Activated T-helper 1 cell treated with Interleukin-2 at 50 U/mL for 16 hours (primary cell): ENCODE measurements around the gene CFAP53.

ENCODE experiments used
- DNase-seq: peaks from one replicate; pipeline ENCODE4 v3.0.0-alpha.2; 2020; ENCODE audit warnings: low read depth

Gene CFAP53

DNA sequence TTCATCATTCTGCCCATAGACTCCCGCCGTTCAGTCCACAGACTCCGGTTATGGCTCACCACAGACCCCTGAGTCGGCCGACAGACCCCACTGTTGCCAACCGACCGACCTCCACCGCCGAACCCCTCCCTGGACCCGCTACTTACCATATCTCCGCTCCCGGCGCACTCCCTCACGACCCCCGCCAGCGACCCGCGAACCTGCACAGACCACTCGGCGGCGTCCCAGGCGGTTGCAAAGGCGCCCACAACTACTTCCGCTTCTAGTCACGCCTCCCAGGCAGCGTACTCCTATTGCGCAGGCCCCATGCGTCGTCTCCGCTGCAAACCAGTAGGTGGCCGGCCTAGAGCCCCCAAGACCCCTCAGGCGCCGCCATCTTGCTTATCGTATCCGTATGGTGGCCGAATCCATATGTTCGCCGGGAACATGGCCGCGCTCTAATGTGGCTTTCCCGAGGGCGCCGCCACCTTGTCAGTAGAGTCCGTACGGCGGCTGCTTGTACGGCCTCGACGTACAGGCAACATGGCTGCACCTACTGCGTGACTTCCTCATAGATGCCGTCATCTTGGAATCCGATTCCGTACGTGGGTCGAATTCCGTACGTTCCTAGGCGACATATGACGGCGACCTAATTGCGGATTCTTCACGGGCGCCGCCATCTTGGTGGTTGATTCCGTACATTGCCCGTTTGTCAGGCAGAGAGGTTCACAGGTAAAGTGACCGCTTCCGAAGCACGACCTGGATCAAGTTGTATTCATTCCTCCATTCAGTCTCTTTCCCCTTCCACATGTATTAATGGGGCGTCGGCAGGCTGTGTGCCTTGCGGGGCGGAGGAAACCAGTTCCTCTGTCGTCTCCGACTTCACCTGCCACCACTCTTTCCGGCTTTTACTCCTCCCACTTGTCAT is 21.4 kb upstream of the CFAP53 start, which contains the start of gene CXXC1:
CXXC1 (minus strand) TSS at position 252 of the 907 bp plus-strand sequence; CDS start at position 149, 103 bp downstream.
- DNase-seq: peak; percentile 95

DNA sequence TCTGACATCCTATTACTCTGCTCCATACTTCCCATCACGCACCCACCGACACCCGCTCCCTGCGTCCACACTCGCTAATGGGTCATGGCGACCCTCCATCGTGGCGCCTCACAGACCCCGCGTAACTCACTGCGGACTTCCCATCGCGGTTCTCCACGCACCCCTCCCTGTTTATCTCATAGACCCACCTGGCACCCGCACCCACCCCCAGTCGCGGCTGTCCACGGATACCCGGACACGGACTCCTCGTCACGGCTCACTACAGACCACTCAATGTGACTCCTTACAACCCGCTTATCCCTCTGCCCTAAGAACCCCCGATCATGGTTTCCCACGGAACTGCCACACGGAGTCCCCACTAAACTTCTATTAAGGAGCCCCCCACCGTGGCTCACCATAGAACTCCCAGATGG is 20.7 kb upstream of the CFAP53 start:
- no peak for DNase-seq

DNA sequence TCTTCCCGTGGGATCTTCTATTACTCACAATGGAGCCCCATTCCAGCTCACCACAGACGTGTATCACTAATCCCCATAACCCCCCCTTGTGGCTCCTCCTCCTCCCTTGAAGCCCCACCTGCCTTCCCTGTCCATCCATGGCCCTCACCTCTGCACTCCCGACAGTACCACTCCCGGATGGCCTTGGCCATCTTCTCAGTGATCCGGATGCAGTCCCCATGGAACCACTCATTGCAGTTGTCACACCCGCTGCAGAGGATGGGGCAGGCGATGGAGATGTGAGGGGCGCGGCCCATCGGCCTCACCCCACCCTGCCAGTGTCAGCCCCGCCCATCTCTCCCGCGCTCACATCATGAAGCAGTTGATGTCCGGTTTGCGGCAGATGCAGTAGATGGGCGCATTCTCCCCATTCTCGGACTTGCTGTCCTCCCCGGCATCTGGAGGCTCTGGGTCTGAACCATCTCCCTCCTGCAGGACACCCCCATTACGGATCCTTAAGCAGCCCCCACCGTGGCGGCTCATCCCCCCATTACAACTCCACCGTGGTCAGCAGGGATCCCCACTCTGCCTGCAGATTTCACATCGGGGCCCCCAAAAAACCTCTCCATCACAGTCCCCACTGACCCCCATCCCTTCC is 20.2 kb upstream of the CFAP53 start:
- DNase-seq: no peak

DNA sequence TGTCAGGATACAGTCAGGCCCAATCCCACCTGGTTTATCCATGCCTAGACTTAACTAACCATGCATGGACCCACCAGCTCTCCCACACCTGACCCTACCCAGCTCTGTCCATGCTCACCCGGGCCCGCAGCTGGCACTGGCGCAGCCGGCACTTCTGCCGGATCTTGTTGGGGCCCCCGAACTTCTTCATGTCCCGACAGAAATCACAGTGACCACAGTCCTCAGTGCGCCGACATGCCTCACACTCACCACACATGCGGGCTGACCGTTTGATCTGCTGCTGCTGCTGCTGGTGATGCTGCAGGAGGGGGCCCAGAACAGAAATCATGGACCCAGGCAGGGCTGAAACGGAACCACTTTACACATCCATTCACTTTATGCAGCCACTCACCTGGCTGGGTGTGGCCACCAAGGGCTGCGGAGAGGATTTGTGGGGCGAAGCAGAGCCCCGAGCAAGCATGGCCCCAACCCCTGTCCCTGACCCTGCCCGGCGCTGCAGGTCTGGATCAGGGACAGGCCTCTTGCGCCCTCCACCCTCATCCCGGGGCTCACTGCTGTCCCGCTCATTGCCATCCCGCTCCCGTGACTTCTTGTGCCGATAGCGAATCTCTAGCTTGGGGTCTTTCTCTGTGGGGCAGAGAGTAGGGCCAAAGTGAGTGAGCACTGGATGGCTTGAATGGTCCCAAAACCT is 19.5 kb upstream of the CFAP53 start:
- no peak for DNase-seq

DNA sequence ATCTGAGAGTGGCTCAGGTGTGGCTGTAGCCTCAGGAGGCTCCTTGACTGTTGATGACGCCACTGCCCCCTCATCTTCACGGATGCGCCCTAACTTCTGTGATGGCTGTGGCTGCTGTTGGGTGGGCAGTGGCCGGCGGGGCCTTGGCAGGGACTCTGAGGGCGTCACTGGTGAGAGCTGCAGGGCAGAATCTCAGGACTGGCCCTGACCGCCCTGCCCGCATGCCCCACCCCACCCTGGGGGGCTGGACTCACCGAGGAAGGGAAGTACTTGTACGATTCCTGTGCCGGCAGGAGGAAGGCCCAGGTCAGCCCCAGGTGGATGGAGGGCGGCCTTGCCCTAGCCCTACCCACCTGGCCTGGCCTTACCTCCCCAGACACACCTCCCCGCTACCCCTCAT is 18.8 kb upstream of the CFAP53 start:
- DNase-seq: no peak

DNA sequence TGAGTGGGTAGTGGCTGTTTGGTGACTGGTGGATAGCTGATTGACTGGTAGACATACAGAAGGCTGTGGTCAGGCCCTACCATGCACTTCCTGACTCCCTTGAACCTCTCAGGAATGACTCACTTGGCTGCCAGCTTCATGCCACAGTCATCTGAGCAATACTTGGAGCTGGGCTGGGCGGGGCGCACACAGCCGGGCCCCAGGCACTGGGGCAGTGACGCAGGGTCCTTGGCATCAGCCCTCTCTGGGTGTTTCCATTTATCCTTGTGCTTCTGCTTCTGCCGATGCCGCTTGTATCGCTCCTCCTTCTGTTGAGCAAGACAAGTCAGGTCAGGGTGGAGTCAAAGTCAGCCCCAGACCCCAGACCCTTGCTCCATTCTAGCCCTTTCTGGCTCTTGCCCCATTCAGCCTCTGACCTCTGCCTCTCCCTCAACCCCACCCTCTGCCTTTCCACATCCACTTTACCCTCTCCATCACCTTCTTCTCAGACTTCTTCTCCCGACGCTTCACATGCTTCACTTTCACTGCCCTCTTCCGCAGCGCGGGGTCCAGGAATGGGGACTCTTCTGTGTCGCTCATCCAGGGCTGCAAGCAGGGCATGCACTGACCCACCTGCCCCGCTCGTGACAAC is 18.1 kb upstream of the CFAP53 start:
- no peak for DNase-seq

DNA sequence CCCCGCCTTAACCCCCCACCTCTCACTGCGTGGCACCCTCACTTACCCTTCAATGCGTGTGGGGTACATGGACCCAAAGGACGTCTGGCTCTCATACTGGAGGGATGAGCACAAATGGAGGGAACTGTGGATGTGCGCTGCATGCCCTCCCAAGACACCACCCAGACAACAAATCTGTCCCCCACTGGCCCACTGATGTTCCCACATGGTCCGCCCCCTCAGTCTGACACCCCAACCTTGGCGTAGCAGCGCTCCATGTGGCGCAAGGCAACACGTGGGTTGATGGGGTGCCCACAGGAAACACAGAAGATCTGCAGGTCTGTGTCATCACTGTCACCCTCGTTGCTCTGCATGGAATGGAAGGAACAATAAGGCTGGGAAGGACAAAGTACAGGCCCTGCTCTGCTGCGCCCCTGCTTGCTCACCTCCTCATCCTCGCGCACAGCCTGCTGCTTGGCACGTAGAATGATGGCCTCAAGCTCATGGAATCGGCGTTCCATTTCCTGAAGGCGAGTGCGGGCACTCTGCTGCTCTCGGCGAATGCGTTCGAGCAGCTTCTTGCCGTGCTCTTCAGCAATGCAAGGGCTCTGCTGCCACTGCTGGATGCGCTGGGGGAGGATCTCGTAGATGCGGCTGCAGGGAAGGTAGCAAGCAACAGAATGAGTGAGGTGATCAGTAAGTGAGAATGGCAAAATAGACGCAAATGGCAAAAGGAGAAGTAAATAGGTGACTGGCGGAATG is 17.3 kb upstream of the CFAP53 start:
- no peak for DNase-seq

DNA sequence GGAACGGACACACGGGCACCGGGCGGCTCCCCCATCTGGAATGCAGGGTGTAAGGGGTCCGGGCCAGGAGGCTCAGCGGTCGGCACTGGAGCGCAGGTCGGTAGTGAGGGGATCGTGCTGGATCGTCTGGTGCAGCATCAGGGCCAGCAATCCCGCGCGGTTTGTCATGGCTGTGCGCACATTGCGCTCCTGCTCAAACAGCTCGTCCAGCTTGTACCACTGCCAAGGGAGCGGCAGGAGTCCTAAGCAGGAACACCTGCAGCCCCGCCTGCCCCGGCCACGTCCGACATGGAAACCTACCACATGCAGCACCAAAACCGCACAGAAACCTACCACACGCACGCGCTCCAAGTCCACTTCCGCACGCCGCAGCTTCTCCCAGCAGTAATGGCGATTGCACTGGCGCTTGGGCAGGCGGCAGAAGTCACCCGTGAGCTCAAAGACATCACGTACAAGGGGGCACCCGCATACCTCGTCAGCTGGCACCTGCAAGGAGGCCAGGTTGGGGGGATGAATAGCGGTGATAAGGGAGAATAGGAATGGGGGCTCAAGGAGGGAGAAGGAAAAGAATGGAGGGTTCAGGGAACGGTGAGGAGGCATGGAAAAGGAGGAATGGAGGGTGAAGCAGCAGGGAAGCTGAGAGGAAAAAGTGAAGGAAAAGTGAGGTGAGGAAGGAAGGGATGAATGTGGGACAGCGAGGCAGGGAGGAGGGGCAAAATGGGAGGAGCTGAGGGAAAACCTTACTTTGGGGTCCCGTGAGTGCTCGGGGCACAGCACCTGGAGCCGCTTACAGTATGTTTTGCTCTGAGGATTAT is 16.4 kb upstream of the CFAP53 start:
- no peak for DNase-seq

DNA sequence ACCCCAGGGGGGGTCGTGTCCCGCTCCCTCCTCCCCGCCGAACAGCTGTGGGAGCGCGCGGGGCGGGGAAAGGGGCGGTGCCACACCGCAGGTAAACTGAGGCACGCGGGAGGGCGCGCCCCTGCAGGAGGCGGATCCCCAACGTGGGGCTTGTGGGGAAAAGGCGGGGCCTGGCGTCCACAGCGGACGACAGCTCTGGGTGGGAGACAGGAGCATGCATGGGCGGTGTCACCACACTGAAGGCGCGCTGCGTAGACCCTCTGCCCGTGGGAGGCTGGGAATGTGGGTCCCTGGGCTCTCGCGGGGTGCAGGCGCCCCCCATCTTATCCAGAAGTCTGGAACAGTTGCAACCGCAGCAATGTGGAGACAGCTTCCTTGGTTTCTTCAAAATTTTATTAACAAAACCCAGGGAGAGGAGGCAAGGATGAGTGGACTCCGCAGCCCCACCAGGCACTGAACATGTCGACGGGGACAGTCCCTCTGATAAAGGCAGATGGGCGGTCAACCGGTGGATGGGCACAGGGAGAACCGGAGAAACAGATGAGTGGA is 15.8 kb upstream of the CFAP53 start:
- DNase-seq: no peak

DNA sequence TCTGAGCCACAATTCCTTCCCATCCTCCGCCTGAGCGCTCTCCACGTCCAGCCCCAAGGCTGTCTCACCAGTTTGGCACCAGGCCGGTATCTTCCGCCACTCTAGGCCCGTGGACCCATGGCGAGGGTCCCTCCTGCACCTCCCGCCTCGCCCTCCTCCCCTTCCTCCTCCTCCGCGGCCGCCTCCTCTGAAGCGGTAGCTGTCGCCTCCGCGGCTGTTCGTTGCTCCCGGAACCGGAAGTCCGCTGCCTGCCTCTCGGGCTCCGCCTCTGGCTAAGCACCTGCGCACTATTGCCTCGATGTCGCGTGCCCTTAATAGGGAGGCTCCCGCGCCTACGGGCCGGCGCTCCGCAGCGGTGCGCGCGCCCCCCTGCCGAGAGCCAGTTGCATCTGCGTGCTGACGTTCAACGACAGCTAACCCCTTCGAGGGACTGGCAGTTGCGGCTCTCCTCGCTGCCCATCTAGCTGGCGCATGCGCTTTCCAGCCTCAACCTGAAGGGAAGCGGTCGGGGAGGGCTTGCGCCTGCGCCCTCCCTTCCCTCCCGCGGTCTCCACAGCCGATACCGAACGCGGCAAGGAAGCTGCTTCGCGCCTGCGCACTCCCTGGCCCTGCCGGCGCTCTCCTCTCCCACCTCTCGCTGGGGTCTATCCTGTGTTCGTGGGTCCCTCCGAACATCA is 15.1 kb upstream of the CFAP53 start, which contains the start of gene MBD1:
MBD1 (minus strand) TSS at position 229 of the 677 bp plus-strand sequence. CDS start 1,531 bp downstream, outside the sequence.
- DNase-seq: peak; percentile 94

DNA sequence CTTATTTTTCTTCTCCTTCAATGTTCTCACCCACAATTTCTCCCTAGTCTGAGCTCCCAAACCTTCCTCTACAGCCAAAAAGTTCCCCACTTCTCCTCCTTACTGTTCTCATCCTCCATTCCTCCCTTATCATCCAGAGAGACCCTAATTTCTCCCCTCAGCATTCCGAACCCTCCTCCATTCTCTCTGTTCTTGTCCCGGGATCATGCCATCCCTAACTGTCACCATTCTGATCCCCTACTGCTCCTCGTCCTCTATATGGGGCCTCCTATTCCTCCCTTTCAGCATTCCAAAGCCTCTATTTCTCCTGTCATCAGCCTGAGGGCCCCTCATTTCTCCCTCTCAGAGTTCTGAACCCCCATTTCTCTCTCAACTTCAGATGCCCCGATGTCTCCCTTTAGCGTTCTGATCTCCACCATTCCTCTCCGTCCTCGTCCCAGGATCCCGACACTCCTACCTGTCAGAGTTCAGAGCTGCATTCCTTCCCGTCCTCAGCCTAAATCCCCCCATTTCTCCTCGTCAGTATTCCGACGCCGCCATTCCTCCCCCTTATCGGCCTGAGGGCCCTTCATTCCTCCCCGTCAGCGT is 14.5 kb upstream of the CFAP53 start:
- DNase-seq: no peak

DNA sequence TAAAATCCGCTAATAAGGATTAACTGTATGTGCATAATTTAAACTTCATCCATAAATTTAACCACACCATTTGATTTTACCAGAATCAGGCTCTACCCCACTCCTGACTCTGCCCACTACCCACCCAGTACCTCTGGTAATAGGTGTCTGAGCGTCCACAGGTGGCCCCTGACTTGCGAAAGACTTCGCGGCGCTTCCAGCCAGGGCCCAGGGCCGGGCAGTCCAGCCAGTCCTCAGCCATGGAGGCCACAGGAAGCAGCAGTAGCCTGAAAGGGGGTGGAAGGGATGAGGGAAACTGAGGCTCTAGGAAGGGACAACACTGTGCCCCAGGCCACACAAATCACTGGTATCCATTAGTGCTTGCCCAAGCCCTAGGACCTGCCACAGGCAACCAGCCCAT is 13.5 kb upstream of the CFAP53 start:
- no peak for DNase-seq

DNA sequence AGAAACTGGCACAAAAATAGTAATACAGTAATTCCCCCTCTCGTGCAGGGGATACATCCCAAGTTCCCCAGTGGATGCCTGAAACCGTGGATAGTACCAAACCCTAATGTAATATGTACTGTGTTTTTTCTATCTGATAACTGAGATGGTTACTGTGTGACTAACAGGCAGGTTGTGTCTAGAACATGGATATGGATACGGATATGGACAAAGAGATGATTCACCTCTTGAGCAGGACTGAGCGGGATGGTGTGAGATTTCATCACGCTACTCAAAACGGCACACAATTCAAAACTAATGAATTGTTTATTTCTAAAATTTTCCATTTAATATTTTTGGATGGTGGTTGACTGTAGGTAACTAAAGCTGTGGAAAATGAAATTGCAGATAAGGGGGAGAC is 11.6 kb upstream of the CFAP53 start:
- no peak for DNase-seq

DNA sequence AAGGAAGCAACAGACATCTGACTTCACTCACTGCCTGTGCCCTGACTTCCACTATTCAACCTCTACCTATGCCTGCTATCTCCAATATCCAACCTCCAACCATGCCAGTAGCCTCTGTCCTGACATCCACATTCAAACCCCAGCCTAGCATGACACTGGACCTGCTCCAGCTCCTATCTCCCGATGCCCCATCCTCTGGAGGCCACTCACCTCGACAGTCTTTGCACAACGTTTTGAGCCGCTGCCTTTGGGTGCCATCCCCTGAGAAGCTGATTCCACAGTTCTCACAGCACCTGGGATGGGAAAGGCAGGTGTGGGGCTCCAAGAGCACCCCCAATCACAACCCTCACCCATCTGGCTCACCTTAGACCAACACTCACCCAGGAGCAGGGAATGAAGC is 10.2 kb upstream of the CFAP53 start:
- DNase-seq: no peak

DNA sequence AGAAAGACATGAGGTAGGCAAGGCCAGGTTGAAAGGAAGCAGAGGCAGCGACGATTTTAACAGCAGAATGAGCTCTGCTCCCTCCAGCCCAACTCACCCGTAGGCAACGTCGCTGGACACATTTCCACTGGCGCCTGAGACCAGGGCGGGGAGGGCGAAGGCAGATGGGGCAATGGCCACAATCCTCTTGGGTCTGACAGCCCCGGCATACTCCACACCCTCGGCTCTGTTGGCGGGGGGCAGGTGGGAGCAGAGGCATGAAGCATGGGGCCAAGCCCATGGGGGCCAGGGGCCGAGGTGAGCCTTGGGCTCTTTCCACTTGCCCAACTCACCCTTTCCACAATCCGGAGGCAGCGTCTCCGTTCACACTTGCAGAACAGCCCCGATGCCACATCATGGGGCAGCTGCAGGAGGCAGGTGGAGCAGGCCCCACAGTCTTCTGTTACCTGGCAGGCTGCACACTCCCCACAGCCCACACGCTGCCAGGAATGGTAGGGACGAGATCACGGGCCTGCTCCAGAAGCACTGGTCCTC is 9.3 kb upstream of the CFAP53 start:
- no peak for DNase-seq

DNA sequence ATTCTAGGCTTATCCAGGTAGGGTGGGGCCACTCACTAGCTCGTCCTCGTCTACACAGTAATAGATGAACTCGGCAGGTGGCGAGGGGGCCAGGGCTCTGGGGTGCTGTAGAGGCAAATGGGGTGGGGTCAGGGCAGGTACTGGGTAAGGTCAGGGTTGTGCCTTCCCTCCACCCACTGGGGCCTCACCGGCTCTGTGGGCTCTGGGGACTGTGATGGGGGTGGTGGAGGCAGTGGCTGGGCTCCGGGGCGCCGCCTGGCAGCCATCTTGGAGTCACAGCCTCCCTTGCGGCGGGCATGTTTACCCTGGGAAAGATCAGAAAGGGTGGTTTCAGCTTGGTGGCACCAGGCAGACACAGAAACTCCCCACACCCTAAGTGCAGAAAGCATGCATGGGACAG is 8.6 kb upstream of the CFAP53 start:
- DNase-seq: no peak

DNA sequence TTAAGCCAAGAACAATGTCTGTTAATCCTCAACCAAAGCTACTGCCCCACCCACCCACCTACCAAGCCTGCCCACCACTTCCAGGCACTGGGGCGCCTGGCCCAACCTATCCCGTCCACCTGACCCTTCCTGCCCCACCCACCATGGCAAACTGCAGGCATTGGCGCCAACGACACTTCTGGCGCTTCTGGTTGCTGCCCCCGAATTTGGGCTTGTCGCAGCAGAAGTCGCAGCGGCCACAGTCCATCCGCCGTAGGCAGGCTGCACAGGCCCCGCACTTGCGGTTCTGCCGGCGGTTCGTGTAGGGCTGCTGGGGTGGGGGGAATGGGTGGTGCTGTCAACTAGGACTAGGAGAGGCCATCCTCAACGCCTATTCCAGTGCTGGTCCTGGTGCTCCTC is 7.7 kb upstream of the CFAP53 start:
- DNase-seq: no peak

DNA sequence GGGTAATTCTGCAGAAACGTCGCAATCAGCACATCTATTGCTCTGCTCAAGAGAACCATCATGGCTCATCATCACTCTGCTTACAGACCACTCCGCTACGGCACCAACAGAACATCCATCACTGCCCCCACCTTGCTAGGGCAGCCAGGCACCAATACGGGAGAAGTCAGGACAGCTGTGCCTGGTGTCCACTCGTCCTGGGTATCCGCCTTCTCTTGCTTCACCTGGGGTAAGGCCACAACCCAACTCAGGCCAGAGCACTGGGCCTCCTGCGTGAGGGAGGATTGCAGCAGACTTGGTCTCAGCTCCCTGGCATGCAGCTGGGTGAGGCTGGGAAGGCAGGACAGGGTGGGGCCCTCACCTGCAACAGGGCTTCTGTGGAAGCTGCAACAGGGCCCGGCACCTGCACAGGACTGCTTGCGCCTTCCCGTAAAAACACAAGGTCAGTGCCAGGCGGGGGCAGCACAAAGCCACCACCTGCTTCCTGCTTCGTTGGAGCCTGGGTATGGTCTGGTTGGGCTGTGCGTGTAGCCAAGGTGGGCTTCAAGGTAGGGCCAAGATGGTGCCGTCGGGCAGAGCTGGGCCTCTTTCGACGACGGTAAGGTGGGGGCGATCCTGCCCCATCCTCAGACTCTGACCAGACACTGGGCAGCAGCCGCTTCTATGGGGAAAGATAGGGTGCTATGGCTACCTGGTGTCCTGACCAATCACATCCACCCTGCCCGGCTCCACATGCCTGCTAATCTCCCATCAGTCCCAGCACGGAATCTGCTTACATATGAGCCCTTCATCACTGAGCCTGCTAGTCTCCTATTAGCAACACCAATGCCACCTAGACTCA is 7.1 kb upstream of the CFAP53 start:
- no peak for DNase-seq
